GM18507 (cell line): Measurements from ENCODE around the gene ONECUT3.

Experiments used
- DNase-seq: peaks from one replicate; pipeline ENCODE4 v3.0.0; 2011; ENCODE audit warnings: low read depth; ENCODE audit not compliant: insufficient read length; ENCODE audit errors: extremely low spot score
- FAIRE-seq: peaks from 2 replicates; lab custom pipeline; 2011; peaks lifted over from hg19 to GRCh38; lab: Jason Lieb, UNC

The ONECUT3 gene

GRCh38 chr19:1823020-1823419 is 69.7 kb downstream of the ONECUT3 start:
- FAIRE-seq: no peak
- DNase-seq: no peak

GRCh38 chr19:1823539-1824251 is 70.4 kb downstream of the ONECUT3 start:
- no peak for FAIRE-seq
- no peak for DNase-seq

- no peak for DNase-seq
- no peak for FAIRE-seq
Measured at GRCh38 chr19:1824252-1824622, 70.9 kb downstream of the ONECUT3 start.

GRCh38 chr19:1825909-1826556 is 72.7 kb downstream of the ONECUT3 start:
- FAIRE-seq (peak; percentile 74), DNase-seq (peak; percentile 86)

- no peak for DNase-seq
- no peak for FAIRE-seq
Measured at GRCh38 chr19:1826557-1827521, 73.5 kb downstream of the ONECUT3 start.

GRCh38 chr19:1827566-1828278 is 74.4 kb downstream of the ONECUT3 start:
- no peak for FAIRE-seq

GRCh38 chr19:1828279-1829238 is 75.3 kb downstream of the ONECUT3 start:
- DNase-seq (no peak), FAIRE-seq (no peak)

More at GRCh38 chr19:1827566-1828278, 74.4 kb downstream of the ONECUT3 start:
- DNase-seq: no peak

- FAIRE-seq (no peak), DNase-seq (no peak)
Measured at GRCh38 chr19:1829958-1830357, 76.7 kb downstream of the ONECUT3 start.

GRCh38 chr19:1830568-1830967 is 77.3 kb downstream of the ONECUT3 start:
- FAIRE-seq (no peak), DNase-seq (no peak)
